GM18505 (cell line): ENCODE results near the gene IL13.
"Not testable (repeated sequence)": the region's sequence is repeated elsewhere in the genome, so short reads cannot be mapped to it uniquely, and the experiment has no call there.

ENCODE experiments used
- ATAC-seq: cut with Tn5 transposase; IDR thresholded peaks from one replicate; pipeline ENCODE4 v1.9.1; 2021; ENCODE audit not compliant: unreplicated experiment
- POLR2A ChIP-seq: IDR thresholded peaks from 4 replicates; pipeline ENCODE4 v1.6.1; 2011; ENCODE audit warnings: borderline replicate concordance; ENCODE audit not compliant: insufficient read depth, insufficient read length; ENCODE audit errors: extremely low read depth

The IL13 gene

GRCh38 chr5:132679717-132680380 is 21.9 kb downstream of the IL13 start:
- ATAC-seq: no peak
- no peak for TF ChIP-seq POLR2A

- ATAC-seq: no peak
- no peak for TF ChIP-seq POLR2A
Measured at GRCh38 chr5:132680780-132681475, 23.0 kb downstream of the IL13 start.

GRCh38 chr5:132681476-132681831 is 23.5 kb downstream of the IL13 start:
- no peak for ATAC-seq

GRCh38 chr5:132681983-132682382 is 24.0 kb downstream of the IL13 start:
- ATAC-seq: no peak
- TF ChIP-seq POLR2A: no peak

More at GRCh38 chr5:132681476-132681831, 23.5 kb downstream of the IL13 start:
- no peak for TF ChIP-seq POLR2A

- TF ChIP-seq POLR2A: no peak
- ATAC-seq: no peak
Measured at GRCh38 chr5:132684491-132684890, 26.5 kb downstream of the IL13 start.

- no peak for TF ChIP-seq POLR2A
- no peak for ATAC-seq
Measured at GRCh38 chr5:132684922-132685720, 27.1 kb downstream of the IL13 start.

GRCh38 chr5:132686193-132686592 is 28.2 kb downstream of the IL13 start:
- no peak for TF ChIP-seq POLR2A
- ATAC-seq: no peak

- ATAC-seq: no peak
Measured at GRCh38 chr5:132687995-132688394, 30.0 kb downstream of the IL13 start.

GRCh38 chr5:132688536-132689339 is 30.8 kb downstream of the IL13 start:
- no peak for ATAC-seq
- TF ChIP-seq POLR2A: no peak

More at GRCh38 chr5:132687995-132688394, 30.0 kb downstream of the IL13 start:
- TF ChIP-seq POLR2A: no peak

GRCh38 chr5:132689513-132689912 is 31.5 kb downstream of the IL13 start:
- TF ChIP-seq POLR2A: no peak
- no peak for ATAC-seq

GRCh38 chr5:132690156-132690555 is 32.2 kb downstream of the IL13 start:
- no peak for TF ChIP-seq POLR2A
- ATAC-seq: no peak

- not testable (repeated sequence) for ATAC-seq
Measured at GRCh38 chr5:132691755-132692631, 34.0 kb downstream of the IL13 start.
